Adrenal gland (tissue), 19 donors: Measurements from ENCODE around the gene ATRIP. TPM values are rescaled to one million over a fixed set of nuclear protein-coding genes. Genes with fewer than 3 reads are reported as not detected.

ENCODE experiments used
- DNase-seq, 7 donors: peaks; one replicate each; pipeline ENCODE4 v3.0.0-alpha.2; 2019 to 2020
- H3K27ac ChIP-seq, 5 donors: fragments of 200-600 bp; sonication (generic) in 4 of 5; 1 replicate in 3 of 5; 2 replicates in 2 of 5; pipeline versions ENCODE4 v1.5.1 to v1.8.0; 2016 to 2020; ENCODE audit warnings: mild to moderate bottlenecking in 1 of 5
- H3K27me3 ChIP-seq: fragments of 200-600 bp; 2 replicates; pipeline ENCODE4 v1.8.0; 2021
- H3K36me3 ChIP-seq, 2 donors: fragments of 200-600 bp; replicated peaks in 1 of 2; 1 replicate in 1 of 2; 2 replicates in 1 of 2; pipeline versions ENCODE4 v1.5.1 to v1.8.0; 2018 to 2022
- H3K4me1 ChIP-seq, 2 donors: fragments of 200-600 bp; replicated peaks in 1 of 2; 1 replicate in 1 of 2; 2 replicates in 1 of 2; pipeline versions ENCODE4 v1.5.1 to v1.8.0; 2018 to 2021
- H3K4me3 ChIP-seq, 4 donors: fragments of 200-600 bp; sonication (generic) in 3 of 4; one replicate each; pipeline ENCODE4 v1.5.1; 2016 to 2018
- H3K9me3 ChIP-seq, 3 donors: fragments of 200-600 bp; sonication (generic) in 1 of 3; replicated peaks in 1 of 3; 1 replicate in 2 of 3; 2 replicates in 1 of 3; pipeline versions ENCODE4 v1.5.1 to v1.8.0; 2016 to 2021
- POLR2A ChIP-seq, 2 donors: fragments of 450-650 bp; IDR thresholded peaks; one replicate each; pipeline ENCODE4 v1.6.1; 2017; ENCODE audit warnings: antibody characterized with exemption in 2 of 2, mild to moderate bottlenecking in 2 of 2, moderate library complexity in 1 of 2
- WGBS, 4 donors: extraction: QIAGEN DNeasy Blood & Tissue Kit in 2 of 4; methylation state at CpG; one replicate each; pipeline versions ENCODE4 v1.1.5 to v1.1.7; 2013 to 2017; 5-methylcytosine and 5-hydroxymethylcytosine counted together
- intact Hi-C, 2 donors: fragments of 100-400 bp; cut with DNase I; formaldehyde crosslinking; loops; one replicate each; pipeline versions ENCODE4 v1.14.1 to v1.15.0; 2022 to 2023
- long read RNA-seq, 10 donors: library from polyadenylated mRNA in 3 of 10; unstranded in 2 of 10; stranded (forward) in 1 of 10; transcript quantifications; one replicate each; pipeline ENCODE4 v2.0.0 and lab custom pipeline, GENCODE V29; 2021 to 2026
- polyA plus RNA-seq, 3 donors: library from polyadenylated mRNA; stranded (reverse); fragments of 200-250 nt in 2 of 3; fragments of 350-450 nt in 1 of 3; fragmentation: Illumina TruSeq in 1 of 3; extraction: RNeasy Lipid Tissue Mini Kit (QIAGEN cat#74804) in 1 of 3; gene quantifications; one replicate each; pipeline ENCODE4 v1.2.3, GENCODE V29; 2013 to 2014
- total RNA-seq, 9 donors: library from RNA; depleted of rRNA in 4 of 9; stranded (reverse); fragments of >200 nt in 4 of 9; fragments of 120-200 nt in 1 of 9; fragmentation: NEBNext Ultra II Directional in 1 of 9; extraction: Animal tissue kit (Norgen Biotek cat#: 25700) in 1 of 9; gene quantifications; one replicate each; pipeline versions ENCODE4 v1.1.0 to v1.2.4, GENCODE V29; 2013 to 2023
- TF ChIP-seq, protein P1 (sequence below), 6 experiments: fragments of 450-650 bp in 4 of 6; fragments of 200-600 bp in 2 of 6; sonication (generic) in 1 of 6; IDR thresholded peaks; 1 replicate in 5 of 6; 2 replicates in 1 of 6; pipeline versions ENCODE4 v1.5.1 to v1.8.0; 2016 to 2021; ENCODE audit warnings: antibody characterized with exemption in 6 of 6, mild to moderate bottlenecking in 2 of 6, moderate library complexity in 1 of 6
- donor health status: healthy with polysubstance abuse.
- donor health status: Bipolar disorder and iron deficiency.
- donor health status: DM: yes; HTN: yes; CAD: no.
- donor health status: DM: no; HTN: no; CAD: no.
- donor health status: DM: no; HTN: no; CAD: no.
- donor health status: DM: yes; HTN: yes; CAD: no.

ATRIP gene
- total RNA-seq (10 to 100 TPM in 1 of 9 donors, 1 to 10 TPM in 8; 5.1 to 15.9 (median 6.8) TPM), polyA plus RNA-seq (1 to 10 TPM; 6.7 to 9.1 (median 8.4) TPM)
- long read RNA-seq, donor 1, full-length matches to known transcripts = 1 of 1 reads
- long read RNA-seq, donor 1, partial matches to known transcripts = 0 of 1 reads
- long read RNA-seq, donor 1, other reads (novel, unspliced or antisense) = 0 of 1 reads
- long read RNA-seq, donor 2 = 0 reads
- long read RNA-seq, donor 3 = 0 reads
- long read RNA-seq, donor 4, partial matches to known transcripts = 1 of 2 reads
- long read RNA-seq, donor 4, other reads (novel, unspliced or antisense) = 1 of 2 reads
- long read RNA-seq, donor 5, full-length matches to known transcripts = 9 of 24 reads
- long read RNA-seq, donor 5, partial matches to known transcripts = 4 of 24 reads
- long read RNA-seq, donor 5, other reads (novel, unspliced or antisense) = 11 of 24 reads
- long read RNA-seq, donor 6, partial matches to known transcripts = 2 of 3 reads
- long read RNA-seq, donor 6, other reads (novel, unspliced or antisense) = 1 of 3 reads
- long read RNA-seq, donor 7 = 0 reads
- long read RNA-seq, donor 8, partial matches to known transcripts = 126 of 140 reads
- long read RNA-seq, donor 8, other reads (novel, unspliced or antisense) = 14 of 140 reads
- long read RNA-seq, donor 9 = 0 reads
- long read RNA-seq, donor 10 = 0 reads

GRCh38 chr3:48446425-48447193 lies at the start of gene ATRIP:
Gene ATRIP, plus strand, starts transcription at chr3:48446737. Its CDS starts 109 bp downstream, at chr3:48446846.
- peaks cover 0 to 22% of the 10 kb centered on the region in 2 donors for H3K36me3 ChIP-seq

GRCh38 chr3:48397767-48398681 lies 48.5 kb upstream of the ATRIP start:
- Histone ChIP-seq H3K36me3 (no peaks in the 10 kb centered on the region), H3K9me3 (no peaks in the 10 kb centered on the region), H3K4me1 (peaks cover 0 to 5% of the 10 kb centered on the region in 2 donors), H3K27me3 (no peaks in the 10 kb centered on the region), H3K27ac (no peak overlapping the region), H3K4me3 (no peak overlapping the region)
- DNase-seq = peak in 1 of 7 donors; percentile 41
- TF ChIP-seq, protein P1, sequence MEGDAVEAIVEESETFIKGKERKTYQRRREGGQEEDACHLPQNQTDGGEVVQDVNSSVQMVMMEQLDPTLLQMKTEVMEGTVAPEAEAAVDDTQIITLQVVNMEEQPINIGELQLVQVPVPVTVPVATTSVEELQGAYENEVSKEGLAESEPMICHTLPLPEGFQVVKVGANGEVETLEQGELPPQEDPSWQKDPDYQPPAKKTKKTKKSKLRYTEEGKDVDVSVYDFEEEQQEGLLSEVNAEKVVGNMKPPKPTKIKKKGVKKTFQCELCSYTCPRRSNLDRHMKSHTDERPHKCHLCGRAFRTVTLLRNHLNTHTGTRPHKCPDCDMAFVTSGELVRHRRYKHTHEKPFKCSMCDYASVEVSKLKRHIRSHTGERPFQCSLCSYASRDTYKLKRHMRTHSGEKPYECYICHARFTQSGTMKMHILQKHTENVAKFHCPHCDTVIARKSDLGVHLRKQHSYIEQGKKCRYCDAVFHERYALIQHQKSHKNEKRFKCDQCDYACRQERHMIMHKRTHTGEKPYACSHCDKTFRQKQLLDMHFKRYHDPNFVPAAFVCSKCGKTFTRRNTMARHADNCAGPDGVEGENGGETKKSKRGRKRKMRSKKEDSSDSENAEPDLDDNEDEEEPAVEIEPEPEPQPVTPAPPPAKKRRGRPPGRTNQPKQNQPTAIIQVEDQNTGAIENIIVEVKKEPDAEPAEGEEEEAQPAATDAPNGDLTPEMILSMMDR (IDR thresholded peaks at IDR 0.05) = no peak
- TF ChIP-seq POLR2A (IDR thresholded peaks at IDR 0.05) = no peak
- 72 to 87% (median 78%) methylated on average over 5 to 9 of the region's 9 CpGs for WGBS, 4 donors
- intact Hi-C loops = loop anchor here in 1 of 2 donors (5.0 kb wide), 1 partner anchor 39 kb away; no protein-coding TSS in a partner anchor

More at GRCh38 chr3:48446425-48447193, at the start of gene ATRIP:
- Histone ChIP-seq H3K4me3 (peak within 1 kb of the TSS; percentile 62 to 92 (median 85)), H3K9me3 (no peaks in the 10 kb centered on the region), H3K27me3 (no peaks in the 10 kb centered on the region), H3K27ac (peak within 1 kb of the TSS; percentile 68 to 96 (median 86)), H3K4me1 (peaks cover 17 to 28% of the 10 kb centered on the region in 2 donors)
- TF ChIP-seq POLR2A (IDR thresholded peaks at IDR 0.05) = peak; percentile 90 to 95
- TF ChIP-seq, protein P1 (IDR thresholded peaks at IDR 0.05) = no peak
- intact Hi-C loops = no loop called here
- WGBS, 4 donors = 0 to 1% (median 0%) methylated on average over 11 to 91 of the region's 91 CpGs
- DNase-seq = peak; percentile 87 to 95 (median 90)

GRCh38 chr3:48398701-48399386 lies 47.7 kb upstream of the ATRIP start:
- no peaks in the 10 kb centered on the region for H3K9me3 ChIP-seq
- H3K36me3 ChIP-seq = no peaks in the 10 kb centered on the region
- H3K4me1 ChIP-seq = peaks cover 0 to 5% of the 10 kb centered on the region in 2 donors
- TF ChIP-seq, protein P1 (IDR thresholded peaks at IDR 0.05) = no peak
- TF ChIP-seq POLR2A (IDR thresholded peaks at IDR 0.05) = no peak
- DNase-seq = peak in 3 of 7 donors; percentile 13 to 43 (median 17)
- H3K27ac ChIP-seq = no peak overlapping the region
- intact Hi-C loops = loop anchor here in 1 of 2 donors (5.0 kb wide), 1 partner anchor 38 kb away; no protein-coding TSS in a partner anchor
- WGBS, 4 donors = 37 to 68% (median 59%) methylated on average over 4 to 11 of the region's 11 CpGs
- H3K4me3 ChIP-seq = no peak overlapping the region
- no peaks in the 10 kb centered on the region for H3K27me3 ChIP-seq
